Activated CD8-positive, alpha-beta T cell treated with anti-CD3 and anti-CD28 coated beads for 36 hours (primary cell): ENCODE measurements around the gene RPL29. TPM values are rescaled to one million over a fixed set of nuclear protein-coding genes. Genes with fewer than 3 reads are reported as not detected.

Experiments
- ATAC-seq: fragments of 200-7000 bp; cut with Tn5 transposase; one replicate; pipeline ENCODE4 v1.10.0; 2021; ENCODE audit warnings: mild to moderate bottlenecking, moderate library complexity
- CTCF ChIA-PET: fragments of 350-600 bp; sonication (Branson Sonifier 250); formaldehyde crosslinking; loops from one replicate; lab custom pipeline; 2021; ENCODE audit warnings: antibody characterized with exemption; lab: Charles Lee
- POLR2A ChIA-PET: fragments of 350-600 bp; sonication (Branson Sonifier 250); formaldehyde crosslinking; loops from one replicate; lab custom pipeline; 2021; ENCODE audit warnings: antibody characterized with exemption; lab: Charles Lee
- DNase-seq: peaks from one replicate; pipeline ENCODE4 v3.0.0-alpha.2; 2020
- H3K27ac Mint-ChIP-seq: one replicate; pipeline ENCODE4 v1.8.0; 2021; ENCODE audit warnings: mild to moderate bottlenecking, mixed read lengths
- H3K27me3 Mint-ChIP-seq: one replicate; pipeline ENCODE4 v1.8.0; 2021; ENCODE audit warnings: mixed read lengths
- H3K36me3 Mint-ChIP-seq: one replicate; pipeline ENCODE4 v1.8.0; 2021; ENCODE audit warnings: low read depth, mixed read lengths
- H3K4me1 Mint-ChIP-seq: one replicate; pipeline ENCODE4 v1.8.0; 2021; ENCODE audit warnings: low read depth, mixed read lengths
- H3K4me3 Mint-ChIP-seq: one replicate; pipeline ENCODE4 v1.8.0; 2021; ENCODE audit warnings: mild to moderate bottlenecking, moderate library complexity, mixed read lengths
- H3K9me3 Mint-ChIP-seq: one replicate; pipeline ENCODE4 v1.8.0; 2021; ENCODE audit warnings: mixed read lengths
- CTCF ChIP-seq: fragments of 200-600 bp; IDR thresholded peaks from one replicate; pipeline ENCODE4 v1.8.0; 2022; ENCODE audit warnings: antibody characterized with exemption, mild to moderate bottlenecking
- intact Hi-C: fragments of 100-400 bp; cut with micrococcal nuclease; formaldehyde crosslinking; loops from one replicate; pipeline ENCODE4 v1.10.0; 2022
- total RNA-seq, 2 experiments: library from RNA; stranded (reverse); gene quantifications; one replicate each; pipeline ENCODE4 v1.2.3, GENCODE V29; 2021

Gene RPL29
- total RNA-seq, 2 experiments from 2014 or later, result 2,039 to 2,045 TPM

GRCh38 chr3:52014613-52015012 lies 18.9 kb upstream of the RPL29 start:
- Mint-ChIP-seq H3K27me3 (no peaks in the 10 kb centered on the region), H3K9me3 (no peaks in the 10 kb centered on the region), H3K4me3 (no peak overlapping the region), H3K36me3 (no peaks in the 10 kb centered on the region), H3K27ac (no peak overlapping the region), H3K4me1 (no peaks in the 10 kb centered on the region)
- ATAC-seq (no peak), DNase-seq (no peak)
- ChIA-PET CTCF (interaction anchor here (0.9 to 1.9 kb wide), 5 partner anchors 12 to 130 kb away, joined by 3 to 7 read pairs (median 6); no protein-coding TSS in a partner anchor), POLR2A (no interaction called here)
- intact Hi-C loops, result no loop called here
- no peak for TF ChIP-seq CTCF

GRCh38 chr3:52013802-52014598 lies 18.3 kb upstream of the RPL29 start:
- H3K36me3 Mint-ChIP-seq, result no peaks in the 10 kb centered on the region

DNA sequence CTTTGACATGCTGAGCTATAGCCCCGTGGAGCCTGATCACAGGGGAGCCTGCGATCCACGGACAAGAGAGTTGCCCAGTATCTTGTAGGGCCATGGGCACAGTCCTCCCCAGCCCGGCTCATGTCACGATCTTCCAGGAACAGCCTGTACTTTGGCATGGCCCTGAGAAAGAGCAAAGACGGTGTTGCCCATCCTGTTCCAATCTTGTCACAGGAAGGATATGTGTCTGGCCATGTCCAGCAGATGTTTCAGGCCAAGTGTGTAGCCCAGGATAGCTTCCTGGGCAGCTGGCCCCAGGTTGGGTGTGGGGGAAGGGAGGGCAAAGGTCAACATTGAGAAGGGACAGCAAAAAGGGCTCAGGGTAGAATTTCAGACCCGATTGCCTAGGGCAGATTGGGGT lies 17.0 kb upstream of the RPL29 start:
- Mint-ChIP-seq H3K4me3 (no peak overlapping the region), H3K27ac (no peak overlapping the region), H3K36me3 (no peaks in the 10 kb centered on the region), H3K9me3 (no peaks in the 10 kb centered on the region), H3K4me1 (no peaks in the 10 kb centered on the region), H3K27me3 (no peaks in the 10 kb centered on the region)
- ChIA-PET POLR2A (no interaction called here), CTCF (interaction anchor here (1.0 to 3.0 kb wide), 6 partner anchors 12 to 415 kb away, joined by 3 to 8 read pairs (median 4); no protein-coding TSS in a partner anchor)
- ATAC-seq (no peak), DNase-seq (no peak)
- TF ChIP-seq CTCF, result no peak
- intact Hi-C loops, result no loop called here

More at GRCh38 chr3:52013802-52014598, 18.3 kb upstream of the RPL29 start:
- CTCF ChIA-PET, result interaction anchor here (0.9 to 1.9 kb wide), 7 partner anchors 10 to 131 kb away, joined by 3 to 7 read pairs (median 5); no protein-coding TSS in a partner anchor
- TF ChIP-seq CTCF, result no peak
- no peaks in the 10 kb centered on the region for H3K27me3 Mint-ChIP-seq
- no peak overlapping the region for H3K27ac Mint-ChIP-seq
- DNase-seq (no peak), ATAC-seq (no peak)
- no peaks in the 10 kb centered on the region for H3K4me1 Mint-ChIP-seq
- intact Hi-C loops, result no loop called here
- H3K4me3 Mint-ChIP-seq, result no peak overlapping the region
- no peaks in the 10 kb centered on the region for H3K9me3 Mint-ChIP-seq
- POLR2A ChIA-PET, result no interaction called here

DNA sequence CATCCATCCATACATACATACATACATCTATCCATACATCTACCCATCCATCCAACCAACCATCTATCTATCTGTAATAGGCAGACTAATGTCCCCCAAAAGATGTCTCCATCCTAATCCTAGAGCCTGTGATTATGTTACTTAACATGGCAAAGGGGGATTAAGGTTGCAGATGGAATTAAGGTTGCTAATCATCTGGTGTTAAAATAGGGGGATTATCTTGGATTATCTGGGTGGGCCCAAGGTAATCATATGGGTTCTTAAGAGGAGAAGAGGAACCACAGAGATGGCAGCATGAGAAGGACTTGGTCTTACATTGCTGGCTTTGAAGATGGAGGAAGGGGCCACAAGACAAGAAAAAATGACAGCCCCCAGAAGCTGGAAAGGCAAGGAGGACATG lies 14.7 kb upstream of the RPL29 start:
- ChIA-PET POLR2A (no interaction called here), CTCF (interaction anchor here (3.0 kb wide), 1 partner anchor 113 kb away, joined by 8 read pairs; no protein-coding TSS in a partner anchor)
- ATAC-seq (no peak), DNase-seq (no peak)
- no peak for TF ChIP-seq CTCF
- Mint-ChIP-seq H3K4me3 (no peak overlapping the region), H3K27me3 (no peaks in the 10 kb centered on the region), H3K36me3 (no peaks in the 10 kb centered on the region), H3K27ac (no peak overlapping the region), H3K4me1 (peaks cover 8% of the 10 kb centered on the region), H3K9me3 (no peaks in the 10 kb centered on the region)
- intact Hi-C loops, result no loop called here

DNA sequence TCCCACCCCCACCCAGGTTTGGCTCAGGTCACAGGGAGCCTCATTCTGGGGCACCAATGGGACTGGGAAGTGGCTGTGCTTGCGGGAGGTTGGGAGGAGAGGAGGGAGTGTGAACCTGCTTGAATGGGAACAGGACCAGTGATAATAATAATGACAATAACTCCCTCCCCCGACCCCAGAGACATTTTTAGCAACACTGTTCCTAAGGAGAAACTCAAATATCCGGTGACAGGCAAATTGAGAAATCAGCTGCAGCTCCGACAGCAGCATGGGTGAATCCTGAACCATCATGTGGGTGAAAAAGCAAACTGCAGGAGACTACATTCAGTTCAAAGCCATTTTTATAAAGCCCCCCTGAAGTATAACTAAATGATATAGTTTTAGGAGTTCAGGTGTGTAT lies 11.6 kb upstream of the RPL29 start:
- H3K4me3 Mint-ChIP-seq, result no peak overlapping the region
- no peak for TF ChIP-seq CTCF
- no peak overlapping the region for H3K27ac Mint-ChIP-seq
- no peaks in the 10 kb centered on the region for H3K36me3 Mint-ChIP-seq
- peaks cover 8% of the 10 kb centered on the region for H3K4me1 Mint-ChIP-seq
- DNase-seq, result no peak
- no peaks in the 10 kb centered on the region for H3K27me3 Mint-ChIP-seq
- no peaks in the 10 kb centered on the region for H3K9me3 Mint-ChIP-seq
- no peak for ATAC-seq
- intact Hi-C loops, result no loop called here
- POLR2A ChIA-PET, result interaction anchor here (0.6 kb wide), 1 partner anchor 26 kb away, joined by 3 read pairs; no protein-coding TSS in a partner anchor
- CTCF ChIA-PET, result interaction anchor here (0.9 to 1.0 kb wide), 2 partner anchors 9 to 138 kb away, joined by 3 read pairs; no protein-coding TSS in a partner anchor
